Activated naive CD8-positive, alpha-beta T cell treated with anti-CD3 and anti-CD28 coated beads for 36 hours (primary cell): Measurements from ENCODE around the gene ARMC3. TPM values are rescaled to one million over a fixed set of nuclear protein-coding genes. Genes with fewer than 3 reads are reported as not detected.
A peak's percentile ranks its signal among the peaks of the same experiment; 100 is the strongest.

Experiments used
- DNase-seq: peaks from one replicate; pipeline ENCODE4 v3.0.0; 2021
- H3K27ac Mint-ChIP-seq: one replicate; pipeline ENCODE4 v1.8.0; 2022; ENCODE audit warnings: mild to moderate bottlenecking, moderate library complexity, mixed read lengths
- H3K27me3 Mint-ChIP-seq: one replicate; pipeline ENCODE4 v1.8.0; 2022; ENCODE audit warnings: mild to moderate bottlenecking, mixed read lengths
- H3K36me3 Mint-ChIP-seq: one replicate; pipeline ENCODE4 v1.8.0; 2021; ENCODE audit warnings: mild to moderate bottlenecking, mixed read lengths
- H3K4me1 Mint-ChIP-seq: one replicate; pipeline ENCODE4 v1.8.0; 2021; ENCODE audit warnings: mixed read lengths
- H3K4me3 Mint-ChIP-seq: one replicate; pipeline ENCODE4 v1.8.0; 2022; ENCODE audit warnings: mild to moderate bottlenecking, moderate library complexity, mixed read lengths
- H3K9me3 Mint-ChIP-seq: one replicate; pipeline ENCODE4 v1.8.0; 2022; ENCODE audit warnings: mixed read lengths
- total RNA-seq, 2 experiments: library from RNA; stranded (reverse); gene quantifications; one replicate each; pipeline ENCODE4 v1.2.3, GENCODE V29; 2021

Gene ARMC3
- total RNA-seq, 2 experiments from 2014 or later, result 0.39 TPM; not detected in 1

DNA sequence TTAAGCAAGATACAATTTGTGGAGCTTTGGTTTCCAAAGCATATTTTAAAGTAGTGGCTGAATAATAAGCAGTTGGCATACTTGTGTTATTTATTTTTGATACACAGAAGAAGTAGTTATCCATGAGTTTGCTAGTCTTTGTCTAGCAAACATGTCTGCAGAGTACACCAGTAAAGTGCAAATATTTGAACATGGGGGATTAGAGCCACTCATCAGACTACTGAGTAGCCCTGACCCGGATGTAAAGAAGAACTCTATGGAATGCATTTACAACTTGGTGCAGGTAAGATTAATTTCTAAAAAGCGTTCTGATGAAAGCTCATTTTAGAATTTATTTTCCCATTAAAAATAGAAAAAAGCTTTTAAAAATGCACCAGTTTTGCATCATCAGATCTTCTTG is 31.4 kb downstream of the ARMC3 start:
- no peaks in the 10 kb centered on the region for H3K27me3 Mint-ChIP-seq
- DNase-seq, result no peak
- no peaks in the 10 kb centered on the region for H3K4me1 Mint-ChIP-seq
- no peak overlapping the region for H3K27ac Mint-ChIP-seq
- no peak overlapping the region for H3K4me3 Mint-ChIP-seq
- no peaks in the 10 kb centered on the region for H3K9me3 Mint-ChIP-seq
- no peaks in the 10 kb centered on the region for H3K36me3 Mint-ChIP-seq

DNA sequence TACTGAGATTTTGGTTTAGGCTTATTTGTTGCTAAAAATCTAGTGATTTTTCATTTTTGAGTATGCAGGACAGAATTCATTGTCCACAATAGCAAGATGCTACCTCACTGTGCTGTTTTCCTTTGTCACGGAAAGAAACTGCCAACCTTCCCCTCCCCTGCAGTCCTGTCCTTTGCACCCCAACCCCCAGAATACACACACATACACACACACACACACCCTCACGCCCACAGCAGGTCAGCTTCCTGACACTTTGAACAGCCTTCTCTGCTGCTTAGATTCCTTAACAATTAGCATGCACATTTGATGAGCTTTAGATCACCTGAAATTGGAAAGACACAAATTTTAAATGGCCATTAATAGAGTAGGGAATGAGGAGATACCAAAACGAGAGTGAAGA is 32.1 kb downstream of the ARMC3 start:
- no peak overlapping the region for H3K27ac Mint-ChIP-seq
- H3K4me1 Mint-ChIP-seq, result no peaks in the 10 kb centered on the region
- H3K9me3 Mint-ChIP-seq, result no peaks in the 10 kb centered on the region
- no peaks in the 10 kb centered on the region for H3K27me3 Mint-ChIP-seq
- no peak overlapping the region for H3K4me3 Mint-ChIP-seq
- DNase-seq, result no peak
- H3K36me3 Mint-ChIP-seq, result no peaks in the 10 kb centered on the region

DNA sequence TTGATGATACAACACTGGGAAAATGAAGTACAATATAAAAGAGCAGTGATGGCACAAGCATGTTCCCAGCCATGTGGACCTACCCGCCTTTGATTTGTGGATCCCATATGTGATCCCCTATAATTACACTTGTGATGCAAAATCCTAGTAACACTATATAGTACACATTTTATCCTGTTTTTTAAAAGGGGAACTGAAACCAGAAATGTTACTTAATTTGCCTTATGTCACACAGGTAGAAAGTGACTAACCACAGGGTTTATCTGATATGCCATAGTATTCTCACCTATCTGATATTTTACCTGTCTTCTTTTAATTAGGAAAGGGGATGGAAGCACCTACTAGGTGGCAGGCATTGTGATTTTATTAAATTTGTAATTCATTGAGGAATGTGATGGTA is 35.0 kb downstream of the ARMC3 start:
- no peaks in the 10 kb centered on the region for H3K36me3 Mint-ChIP-seq
- H3K4me3 Mint-ChIP-seq, result no peak overlapping the region
- H3K4me1 Mint-ChIP-seq, result no peaks in the 10 kb centered on the region
- DNase-seq, result no peak
- H3K27me3 Mint-ChIP-seq, result no peaks in the 10 kb centered on the region
- H3K9me3 Mint-ChIP-seq, result peaks cover 3% of the 10 kb centered on the region
- no peak overlapping the region for H3K27ac Mint-ChIP-seq

- Mint-ChIP-seq H3K4me1 (no peaks in the 10 kb centered on the region), H3K36me3 (no peaks in the 10 kb centered on the region), H3K4me3 (no peak overlapping the region), H3K27ac (no peak overlapping the region), H3K27me3 (no peaks in the 10 kb centered on the region), H3K9me3 (peaks cover 3% of the 10 kb centered on the region)
- DNase-seq, result no peak
These were observed 41.9 kb downstream of the ARMC3 start for GRCh38 chr10:22969704-22970103.

- no peaks in the 10 kb centered on the region for H3K36me3 Mint-ChIP-seq
- H3K4me1 Mint-ChIP-seq, result no peaks in the 10 kb centered on the region
- no peak overlapping the region for H3K27ac Mint-ChIP-seq
- no peaks in the 10 kb centered on the region for H3K27me3 Mint-ChIP-seq
- no peak for DNase-seq
- H3K4me3 Mint-ChIP-seq, result no peak overlapping the region
- H3K9me3 Mint-ChIP-seq, result no peaks in the 10 kb centered on the region
These were observed 48.7 kb downstream of the ARMC3 start for GRCh38 chr10:22976534-22976933.

DNA sequence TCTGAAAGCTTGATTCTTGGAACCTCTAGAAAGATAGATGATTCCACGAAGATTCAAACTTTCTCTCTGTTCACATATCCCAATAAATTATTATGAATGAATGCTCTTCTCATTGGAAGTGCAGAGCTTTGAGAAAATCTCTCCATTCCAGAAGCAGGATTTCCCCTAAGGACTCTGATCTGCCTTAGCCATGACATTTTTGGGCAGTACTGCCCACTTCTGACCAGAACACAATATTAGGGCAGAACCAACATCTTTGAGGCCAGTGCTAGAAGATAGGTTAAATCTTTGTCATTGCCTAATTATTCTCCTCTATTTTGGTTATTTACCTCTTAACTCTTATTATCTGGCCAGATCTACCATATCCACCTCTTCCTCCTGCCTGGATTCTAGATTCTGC is 49.9 kb downstream of the ARMC3 start:
- Mint-ChIP-seq H3K4me3 (no peak overlapping the region), H3K4me1 (no peaks in the 10 kb centered on the region), H3K27ac (no peak overlapping the region), H3K27me3 (no peaks in the 10 kb centered on the region), H3K9me3 (no peaks in the 10 kb centered on the region), H3K36me3 (no peaks in the 10 kb centered on the region)
- DNase-seq, result no peak

- Mint-ChIP-seq H3K9me3 (no peaks in the 10 kb centered on the region), H3K4me3 (no peak overlapping the region)
These were observed 50.4 kb downstream of the ARMC3 start for GRCh38 chr10:22978287-22978686.

DNA sequence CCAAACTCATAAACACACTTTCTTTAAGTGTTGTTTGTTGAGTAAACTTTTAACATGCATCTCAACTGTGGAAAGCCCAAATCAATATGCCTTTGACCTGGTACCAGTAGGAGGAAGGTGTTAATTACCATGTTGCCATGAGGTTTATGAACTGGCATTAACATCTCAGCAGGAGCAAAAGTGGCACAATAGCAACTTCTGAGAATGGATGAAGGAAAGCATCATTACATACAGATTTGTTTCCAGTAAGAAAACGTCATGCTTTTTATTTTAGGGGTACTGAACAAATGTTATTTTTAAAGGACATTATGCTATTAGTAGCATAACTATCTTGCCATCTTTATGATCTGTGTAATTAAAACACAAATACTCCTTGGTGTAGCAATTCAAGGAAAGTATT is 51.1 kb downstream of the ARMC3 start:
- Mint-ChIP-seq H3K9me3 (no peaks in the 10 kb centered on the region), H3K4me3 (no peak overlapping the region), H3K4me1 (peaks cover 3% of the 10 kb centered on the region), H3K27me3 (no peaks in the 10 kb centered on the region), H3K27ac (no peak overlapping the region), H3K36me3 (no peaks in the 10 kb centered on the region)
- no peak for DNase-seq

More at GRCh38 chr10:22978287-22978686, 50.4 kb downstream of the ARMC3 start:
- H3K36me3 Mint-ChIP-seq, result no peaks in the 10 kb centered on the region
- no peak overlapping the region for H3K27ac Mint-ChIP-seq
- H3K4me1 Mint-ChIP-seq, result no peaks in the 10 kb centered on the region
- no peaks in the 10 kb centered on the region for H3K27me3 Mint-ChIP-seq
- no peak for DNase-seq

DNA sequence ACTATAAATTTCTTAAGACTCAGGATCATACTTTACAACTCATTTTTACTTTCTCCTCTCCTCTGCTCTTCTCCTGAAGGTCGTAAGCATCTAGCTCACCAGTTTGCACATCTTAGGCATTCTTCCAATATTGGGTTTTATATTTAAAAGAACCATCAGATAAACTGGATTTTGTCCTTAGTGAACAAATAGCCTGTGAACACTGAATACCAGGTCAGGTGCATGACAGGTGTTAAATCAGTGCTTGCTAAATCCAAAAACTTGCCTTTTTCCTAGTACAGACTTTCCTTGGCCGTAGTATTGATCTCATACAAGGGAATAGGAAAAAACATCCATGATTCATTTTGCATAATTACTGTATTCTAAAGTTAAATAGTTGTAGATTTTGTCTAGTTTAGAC is 53.0 kb downstream of the ARMC3 start:
- H3K27ac Mint-ChIP-seq, result no peak overlapping the region
- H3K27me3 Mint-ChIP-seq, result no peaks in the 10 kb centered on the region
- H3K4me1 Mint-ChIP-seq, result peaks cover 6% of the 10 kb centered on the region
- DNase-seq, result no peak
- no peaks in the 10 kb centered on the region for H3K9me3 Mint-ChIP-seq
- no peaks in the 10 kb centered on the region for H3K36me3 Mint-ChIP-seq
- H3K4me3 Mint-ChIP-seq, result no peak overlapping the region

DNA sequence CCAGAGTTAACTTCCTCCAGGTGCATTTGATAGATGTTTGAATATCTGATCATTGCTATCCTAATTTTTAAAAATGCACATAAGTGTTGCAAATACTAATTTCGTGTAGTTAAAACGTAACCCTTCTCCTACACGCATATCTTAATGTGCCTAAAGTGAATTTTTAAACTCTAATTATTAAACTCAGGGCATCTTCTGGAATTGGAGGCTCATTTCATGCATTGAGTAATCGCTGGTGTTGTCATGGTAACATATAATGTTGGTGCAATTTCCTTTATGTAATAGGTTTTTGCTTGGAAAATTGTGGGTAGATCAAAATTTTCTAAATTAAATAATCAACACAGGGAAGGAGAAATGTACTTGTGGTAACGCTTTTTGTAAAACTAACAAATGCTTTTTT is 56.2 kb downstream of the ARMC3 start:
- H3K4me3 Mint-ChIP-seq, result no peak overlapping the region
- no peaks in the 10 kb centered on the region for H3K36me3 Mint-ChIP-seq
- H3K4me1 Mint-ChIP-seq, result peaks cover 15% of the 10 kb centered on the region
- no peaks in the 10 kb centered on the region for H3K9me3 Mint-ChIP-seq
- no peak for DNase-seq
- H3K27me3 Mint-ChIP-seq, result no peaks in the 10 kb centered on the region
- no peak overlapping the region for H3K27ac Mint-ChIP-seq

- peaks cover 19% of the 10 kb centered on the region for H3K4me1 Mint-ChIP-seq
- no peaks in the 10 kb centered on the region for H3K9me3 Mint-ChIP-seq
- no peak overlapping the region for H3K4me3 Mint-ChIP-seq
- H3K27ac Mint-ChIP-seq, result no peak overlapping the region
- no peak for DNase-seq
- H3K36me3 Mint-ChIP-seq, result no peaks in the 10 kb centered on the region
- no peaks in the 10 kb centered on the region for H3K27me3 Mint-ChIP-seq
These were observed 59.1 kb downstream of the ARMC3 start for GRCh38 chr10:22986771-22987542.

DNA sequence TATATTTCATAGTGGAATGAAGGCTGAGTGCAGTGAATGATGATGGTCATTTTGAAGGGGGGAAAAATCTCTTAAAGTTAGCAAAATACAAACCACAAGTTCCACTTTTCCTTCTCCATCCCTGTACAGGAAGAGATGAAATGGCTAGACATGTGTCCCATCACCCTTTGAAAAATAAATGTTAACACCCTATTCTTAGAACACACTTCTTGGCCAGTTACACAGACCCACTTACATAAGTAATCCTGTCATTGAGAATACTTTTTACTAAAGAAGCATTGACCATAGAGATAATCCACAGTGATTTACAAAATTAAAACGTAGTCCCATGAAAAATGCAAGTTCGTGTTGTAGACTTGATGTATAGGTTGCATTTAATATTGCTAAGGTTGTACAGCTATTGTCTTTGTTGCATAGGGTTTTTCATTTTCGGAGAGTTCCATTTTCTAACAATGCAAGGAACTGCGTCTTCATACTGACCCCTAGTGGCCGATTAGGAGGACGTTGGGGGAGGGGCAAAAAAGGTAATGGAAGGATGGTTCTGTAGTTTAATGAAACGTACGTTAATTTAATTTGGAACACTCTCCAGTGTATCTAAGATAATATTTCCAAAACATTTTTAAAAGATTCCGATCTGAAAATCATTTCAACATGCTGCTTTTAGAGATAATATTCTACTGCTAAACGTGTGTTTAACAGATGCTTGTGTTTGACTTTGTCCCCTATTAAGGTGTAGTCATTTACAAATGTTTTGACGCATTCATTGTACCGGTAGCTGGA is 60.9 kb downstream of the ARMC3 start:
- Mint-ChIP-seq H3K27me3 (peaks cover 4% of the 10 kb centered on the region), H3K36me3 (no peaks in the 10 kb centered on the region), H3K4me1 (peaks cover 20% of the 10 kb centered on the region), H3K27ac (no peak overlapping the region), H3K9me3 (no peaks in the 10 kb centered on the region), H3K4me3 (no peak overlapping the region)
- peak; percentile 51 for DNase-seq

DNA sequence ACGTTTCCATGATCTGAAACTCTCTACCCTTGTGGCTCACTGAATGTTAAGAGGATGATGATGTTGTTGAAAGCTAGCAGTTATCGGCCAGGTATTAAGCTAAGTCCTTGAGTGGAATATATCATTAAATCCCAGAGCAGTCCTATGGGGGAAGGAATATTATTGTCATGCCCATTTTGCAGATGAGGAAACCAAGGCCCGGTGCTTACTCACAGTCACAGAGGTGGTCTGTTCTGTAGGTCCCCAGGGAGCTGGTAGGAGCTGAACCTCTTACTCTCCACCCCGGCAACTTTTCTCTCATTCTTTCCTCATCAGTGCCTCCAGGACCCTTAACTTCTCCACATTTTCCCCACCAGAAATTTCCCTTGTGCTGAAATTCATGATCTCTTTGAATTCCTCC is 62.6 kb downstream of the ARMC3 start:
- Mint-ChIP-seq H3K4me3 (no peak overlapping the region), H3K27me3 (peaks cover 4% of the 10 kb centered on the region), H3K36me3 (no peaks in the 10 kb centered on the region), H3K27ac (no peak overlapping the region), H3K4me1 (peaks cover 16% of the 10 kb centered on the region), H3K9me3 (no peaks in the 10 kb centered on the region)
- no peak for DNase-seq

DNA sequence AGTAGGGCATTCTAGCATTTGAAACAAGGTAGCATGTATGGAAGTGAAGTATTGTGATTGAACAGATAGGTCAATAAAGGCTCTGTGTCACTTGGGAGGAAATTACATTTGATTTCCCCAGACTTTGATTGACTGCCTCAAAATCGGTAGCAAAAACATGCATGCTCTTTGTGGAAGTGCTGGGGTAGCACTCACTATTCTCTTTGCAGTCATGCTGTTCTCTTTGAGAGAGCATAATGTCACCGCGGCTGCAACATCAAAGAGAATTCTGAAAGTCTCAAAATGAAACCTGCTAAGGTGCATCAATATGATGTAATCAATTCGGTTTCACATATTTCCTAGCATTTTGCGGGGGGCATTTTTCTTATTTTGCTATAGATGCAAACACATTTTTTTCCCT is 64.2 kb downstream of the ARMC3 start:
- Mint-ChIP-seq H3K4me1 (peaks cover 15% of the 10 kb centered on the region), H3K9me3 (no peaks in the 10 kb centered on the region), H3K36me3 (no peaks in the 10 kb centered on the region), H3K4me3 (no peak overlapping the region), H3K27me3 (peaks cover 10% of the 10 kb centered on the region), H3K27ac (no peak overlapping the region)
- peak; percentile 26 for DNase-seq

DNA sequence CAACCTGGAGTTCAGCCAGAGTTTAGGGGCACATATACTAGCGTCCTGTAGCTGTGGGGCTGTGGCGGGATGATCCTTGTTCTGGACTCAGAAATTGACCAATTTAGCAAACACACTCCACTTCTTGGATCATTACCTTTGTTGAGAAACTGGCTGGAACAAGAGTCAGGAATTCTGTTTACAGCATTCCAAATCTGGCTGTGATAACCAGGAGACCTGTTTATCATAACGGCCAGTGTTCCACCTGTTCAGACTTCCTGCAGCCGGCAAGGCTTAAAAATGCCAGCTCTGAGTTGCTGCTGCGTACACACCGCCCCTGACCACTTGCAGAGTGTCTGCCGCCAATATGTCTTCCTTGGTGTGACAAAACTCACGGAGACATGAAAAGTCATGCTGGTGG is 64.8 kb downstream of the ARMC3 start:
- Mint-ChIP-seq H3K27ac (no peak overlapping the region), H3K4me1 (peaks cover 14% of the 10 kb centered on the region), H3K9me3 (no peaks in the 10 kb centered on the region), H3K36me3 (no peaks in the 10 kb centered on the region), H3K27me3 (peaks cover 10% of the 10 kb centered on the region), H3K4me3 (no peak overlapping the region)
- no peak for DNase-seq

- Mint-ChIP-seq H3K27me3 (peaks cover 15% of the 10 kb centered on the region), H3K36me3 (no peaks in the 10 kb centered on the region), H3K4me3 (no peak overlapping the region), H3K9me3 (no peaks in the 10 kb centered on the region), H3K4me1 (peaks cover 13% of the 10 kb centered on the region), H3K27ac (no peak overlapping the region)
- DNase-seq, result no peak
These were observed 65.5 kb downstream of the ARMC3 start for GRCh38 chr10:22993314-22993713.
